NCI-H82 (cell line): ENCODE results near the gene SNX5.
A peak's percentile ranks its signal among the peaks of the same experiment; 100 is the strongest.

Source experiments
- DNase-seq: peaks from one replicate; lab custom pipeline; 2025; lab: John Stamatoyannopoulos, UW

The SNX5 gene

GRCh38 chr20:17968366-17969277 lies at the start of gene SNX5, which contains the start of gene MGME1:
TSS of gene SNX5 (minus strand) at chr20:17968794. CDS start at chr20:17968425, 369 bp downstream.
TSS of gene MGME1 (plus strand) at chr20:17969018. CDS start at chr20:17969860, 842 bp downstream.
- DNase-seq, result peak; percentile 99

- no peak for DNase-seq
These were observed 49.5 kb upstream of the SNX5 start for GRCh38 chr20:18018100-18018499.

- DNase-seq, result no peak
These were observed 48.2 kb upstream of the SNX5 start for GRCh38 chr20:18016772-18017171.

- DNase-seq, result no peak
These were observed 45.8 kb upstream of the SNX5 start for GRCh38 chr20:18014411-18014810.

- no peak for DNase-seq
These were observed 44.3 kb upstream of the SNX5 start for GRCh38 chr20:18012901-18013300.

GRCh38 chr20:18011951-18012645 lies 43.5 kb upstream of the SNX5 start:
- DNase-seq, result no peak

GRCh38 chr20:18011482-18011881 lies 42.9 kb upstream of the SNX5 start:
- no peak for DNase-seq

- DNase-seq, result peak; percentile 44
These were observed 40.5 kb upstream of the SNX5 start for GRCh38 chr20:18009116-18009515.

- no peak for DNase-seq
These were observed 39.1 kb upstream of the SNX5 start for GRCh38 chr20:18007534-18008292.

GRCh38 chr20:18006684-18007083 lies 38.1 kb upstream of the SNX5 start:
- DNase-seq, result no peak

GRCh38 chr20:18005990-18006364 lies 37.4 kb upstream of the SNX5 start:
- DNase-seq, result no peak

- no peak for DNase-seq
These were observed 36.8 kb upstream of the SNX5 start for GRCh38 chr20:18005170-18005989.

GRCh38 chr20:18004384-18005031 lies 35.9 kb upstream of the SNX5 start:
- DNase-seq, result no peak

GRCh38 chr20:18003897-18004296 lies 35.3 kb upstream of the SNX5 start:
- no peak for DNase-seq

GRCh38 chr20:18001131-18001921 lies 32.7 kb upstream of the SNX5 start:
- no peak for DNase-seq

- no peak for DNase-seq
These were observed 31.0 kb upstream of the SNX5 start for GRCh38 chr20:17999566-17999965.

- DNase-seq, result no peak
These were observed 29.9 kb upstream of the SNX5 start for GRCh38 chr20:17998446-17998845.

- peak; percentile 80 for DNase-seq
These were observed 27.6 kb upstream of the SNX5 start for GRCh38 chr20:17995967-17996819.

GRCh38 chr20:17993546-17993945 lies 25.0 kb upstream of the SNX5 start:
- DNase-seq, result no peak
